ENCODE data around the gene TMEM145. TPM values are rescaled to one million over a fixed set of nuclear protein-coding genes. Genes with fewer than 3 reads are reported as not detected.

Gene TMEM145
- total and polyA plus RNA-seq, 2 donors from 2014 or later = not detected

DNA sequence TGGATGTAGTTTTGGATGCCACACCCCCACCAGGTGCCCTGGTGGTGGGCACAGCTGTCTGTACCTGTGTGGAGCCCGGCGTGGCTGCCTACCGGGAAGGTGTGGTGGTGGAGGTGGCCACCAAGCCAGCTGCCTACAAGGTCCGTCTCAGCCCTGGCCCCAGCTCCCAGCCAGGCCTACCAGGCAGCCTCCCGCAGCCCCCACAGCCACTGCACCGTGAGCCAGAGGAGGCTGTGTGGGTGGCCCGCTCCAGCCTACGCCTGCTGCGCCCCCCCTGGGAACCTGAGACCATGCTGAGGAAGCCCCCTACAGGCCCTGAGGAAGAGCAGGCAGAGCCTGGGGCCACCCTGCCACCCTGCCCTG is 40.6 kb upstream of the TMEM145 start:
- H3K4me1 ChIP-seq (ENCODE audit: control insufficient read depth in 2 of 3, insufficient read depth in 2 of 3, low read depth in 1 of 3, low read length in 3 of 3) = peaks cover 3 to 26% (median 14%) of the 10 kb centered on the region in 3 donors
- H3K4me3 ChIP-seq (ENCODE audit: low read length in 3 of 3) = no peak overlapping the region
- peaks cover 0 to 17% (median 6%) of the 10 kb centered on the region in 3 donors for H3K36me3 ChIP-seq (ENCODE audit: control insufficient read depth in 2 of 3, insufficient read depth in 3 of 3, low read length in 3 of 3)
- H3K27ac ChIP-seq (ENCODE audit: low read depth in 2 of 2, low read length in 2 of 2) = no peak overlapping the region
- TF ChIP-seq, protein P1, sequence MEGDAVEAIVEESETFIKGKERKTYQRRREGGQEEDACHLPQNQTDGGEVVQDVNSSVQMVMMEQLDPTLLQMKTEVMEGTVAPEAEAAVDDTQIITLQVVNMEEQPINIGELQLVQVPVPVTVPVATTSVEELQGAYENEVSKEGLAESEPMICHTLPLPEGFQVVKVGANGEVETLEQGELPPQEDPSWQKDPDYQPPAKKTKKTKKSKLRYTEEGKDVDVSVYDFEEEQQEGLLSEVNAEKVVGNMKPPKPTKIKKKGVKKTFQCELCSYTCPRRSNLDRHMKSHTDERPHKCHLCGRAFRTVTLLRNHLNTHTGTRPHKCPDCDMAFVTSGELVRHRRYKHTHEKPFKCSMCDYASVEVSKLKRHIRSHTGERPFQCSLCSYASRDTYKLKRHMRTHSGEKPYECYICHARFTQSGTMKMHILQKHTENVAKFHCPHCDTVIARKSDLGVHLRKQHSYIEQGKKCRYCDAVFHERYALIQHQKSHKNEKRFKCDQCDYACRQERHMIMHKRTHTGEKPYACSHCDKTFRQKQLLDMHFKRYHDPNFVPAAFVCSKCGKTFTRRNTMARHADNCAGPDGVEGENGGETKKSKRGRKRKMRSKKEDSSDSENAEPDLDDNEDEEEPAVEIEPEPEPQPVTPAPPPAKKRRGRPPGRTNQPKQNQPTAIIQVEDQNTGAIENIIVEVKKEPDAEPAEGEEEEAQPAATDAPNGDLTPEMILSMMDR (IDR thresholded peaks at IDR 0.05; ENCODE audit: borderline replicate concordance, extremely low read depth, insufficient read depth) = no peak
- intact Hi-C loops (cut with DNase I) = no loop called here
- H3K27me3 ChIP-seq (ENCODE audit: control insufficient read depth, insufficient read depth, low read length) = no peaks in the 10 kb centered on the region
- H3K9ac ChIP-seq (ENCODE audit: low read length in 3 of 3) = no peak overlapping the region
- no peaks in the 10 kb centered on the region for H3K9me3 ChIP-seq (ENCODE audit: control insufficient read depth in 2 of 3, insufficient read depth in 1 of 3, low read length in 3 of 3)
- FAIRE-seq (no peak), DNase-seq (peak in 2 of 5 donors; percentile 53 to 81)

DNA sequence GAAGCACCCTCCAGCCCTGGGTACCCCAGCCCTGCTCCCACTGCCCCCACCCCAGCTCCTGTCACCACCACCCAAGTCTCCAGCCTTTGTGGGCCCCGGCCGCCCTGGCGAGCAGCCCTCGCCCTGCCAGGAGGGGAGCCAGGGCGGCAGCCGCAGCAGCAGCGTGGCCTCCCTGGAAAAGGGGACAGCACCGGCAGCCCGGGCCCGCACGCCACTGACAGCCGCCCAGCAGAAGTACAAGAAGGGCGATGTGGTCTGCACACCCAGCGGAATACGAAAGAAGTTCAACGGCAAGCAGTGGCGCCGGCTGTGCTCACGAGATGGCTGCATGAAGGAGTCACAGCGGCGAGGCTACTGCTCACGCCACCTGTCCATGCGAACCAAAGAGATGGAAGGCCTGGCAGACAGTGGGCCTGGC is 40.1 kb upstream of the TMEM145 start:
- intact Hi-C loops (cut with DNase I) = no loop called here
- Histone ChIP-seq H3K36me3 (ENCODE audit: control insufficient read depth in 2 of 3, insufficient read depth in 3 of 3, low read length in 3 of 3) (peaks cover 0 to 17% (median 6%) of the 10 kb centered on the region in 3 donors), H3K9me3 (ENCODE audit: control insufficient read depth in 2 of 3, insufficient read depth in 1 of 3, low read length in 3 of 3) (no peaks in the 10 kb centered on the region), H3K4me3 (ENCODE audit: low read length in 3 of 3) (no peak overlapping the region), H3K9ac (ENCODE audit: low read length in 3 of 3) (no peak overlapping the region), H3K4me1 (ENCODE audit: control insufficient read depth in 2 of 3, insufficient read depth in 2 of 3, low read depth in 1 of 3, low read length in 3 of 3) (peaks cover 0 to 25% (median 18%) of the 10 kb centered on the region in 3 donors), H3K27me3 (ENCODE audit: control insufficient read depth, insufficient read depth, low read length) (no peaks in the 10 kb centered on the region), H3K27ac (ENCODE audit: low read depth in 2 of 2, low read length in 2 of 2) (no peak overlapping the region)
- FAIRE-seq (no peak), DNase-seq (peak in 1 of 5 donors; percentile 77)
- TF ChIP-seq, protein P1 (IDR thresholded peaks at IDR 0.05; ENCODE audit: borderline replicate concordance, extremely low read depth, insufficient read depth) = no peak

DNA sequence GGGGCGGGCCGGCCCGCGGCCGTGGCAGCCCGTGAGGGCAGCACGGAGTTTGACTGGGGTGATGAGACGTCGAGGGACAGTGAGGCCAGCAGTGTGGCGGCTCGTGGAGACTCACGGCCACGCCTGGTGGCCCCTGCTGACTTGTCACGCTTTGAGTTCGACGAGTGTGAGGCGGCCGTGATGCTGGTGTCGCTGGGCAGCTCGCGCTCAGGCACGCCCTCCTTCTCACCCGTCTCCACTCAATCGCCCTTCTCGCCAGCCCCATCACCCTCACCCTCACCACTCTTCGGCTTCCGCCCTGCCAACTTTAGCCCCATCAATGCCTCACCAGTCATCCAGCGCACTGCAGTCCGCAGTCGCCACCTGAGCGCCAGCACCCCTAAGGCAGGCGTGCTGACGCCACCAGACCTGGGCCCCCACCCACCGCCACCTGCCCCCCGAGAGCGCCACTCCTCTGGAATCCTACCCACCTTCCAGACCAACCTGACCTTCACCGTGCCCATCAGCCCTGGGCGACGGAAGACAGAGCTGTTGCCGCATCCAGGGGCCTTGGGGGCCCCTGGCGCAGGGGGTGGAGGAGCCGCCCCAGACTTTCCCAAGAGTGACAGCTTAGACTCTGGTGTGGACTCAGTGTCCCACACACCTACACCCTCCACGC is 39.6 kb upstream of the TMEM145 start:
- no peak overlapping the region for H3K27ac ChIP-seq (ENCODE audit: low read depth in 2 of 2, low read length in 2 of 2)
- H3K9me3 ChIP-seq (ENCODE audit: control insufficient read depth in 2 of 3, insufficient read depth in 1 of 3, low read length in 3 of 3) = no peaks in the 10 kb centered on the region
- peaks cover 0 to 17% (median 6%) of the 10 kb centered on the region in 3 donors for H3K36me3 ChIP-seq (ENCODE audit: control insufficient read depth in 2 of 3, insufficient read depth in 3 of 3, low read length in 3 of 3)
- no peak overlapping the region for H3K4me3 ChIP-seq (ENCODE audit: low read length in 3 of 3)
- TF ChIP-seq, protein P1 (IDR thresholded peaks at IDR 0.05; ENCODE audit: borderline replicate concordance, extremely low read depth, insufficient read depth) = no peak
- no peak overlapping the region for H3K9ac ChIP-seq (ENCODE audit: low read length in 3 of 3)
- H3K27me3 ChIP-seq (ENCODE audit: control insufficient read depth, insufficient read depth, low read length) = no peaks in the 10 kb centered on the region
- intact Hi-C loops (cut with DNase I) = no loop called here
- peak in 1 of 5 donors; percentile 72 for DNase-seq
- no peak for FAIRE-seq
- peaks cover 0 to 26% (median 20%) of the 10 kb centered on the region in 3 donors for H3K4me1 ChIP-seq (ENCODE audit: control insufficient read depth in 2 of 3, insufficient read depth in 2 of 3, low read depth in 1 of 3, low read length in 3 of 3)

Measured in kidney (tissue), 14 donors.